Adipose tissue (tissue), 3 donors: ENCODE data around the gene CROCC2. TPM values are rescaled to one million over a fixed set of nuclear protein-coding genes. Genes with fewer than 3 reads are reported as not detected.

Source experiments
- H3K27ac ChIP-seq: one replicate; pipeline ENCODE4 v1.5.1; 2013; ENCODE audit warnings: low read depth, low read length
- WGBS, 3 donors: extraction: QIAGEN DNeasy Blood & Tissue Kit; methylation state at CpG; one replicate each; pipeline ENCODE4 v1.1.7; 2013; 5-methylcytosine and 5-hydroxymethylcytosine counted together
- polyA plus RNA-seq, 3 donors: library from polyadenylated mRNA; stranded (reverse); fragments of 200-250 nt; gene quantifications; one replicate each; pipeline ENCODE4 v1.2.3, GENCODE V29; 2013
- donor health status: healthy with polysubstance abuse.
- donor health status: Bipolar disorder and iron deficiency.
- donor health status: healthy.

The CROCC2 gene
- polyA plus RNA-seq, 3 donors, result 0.01 to 1.3 (median 0.02) TPM

DNA sequence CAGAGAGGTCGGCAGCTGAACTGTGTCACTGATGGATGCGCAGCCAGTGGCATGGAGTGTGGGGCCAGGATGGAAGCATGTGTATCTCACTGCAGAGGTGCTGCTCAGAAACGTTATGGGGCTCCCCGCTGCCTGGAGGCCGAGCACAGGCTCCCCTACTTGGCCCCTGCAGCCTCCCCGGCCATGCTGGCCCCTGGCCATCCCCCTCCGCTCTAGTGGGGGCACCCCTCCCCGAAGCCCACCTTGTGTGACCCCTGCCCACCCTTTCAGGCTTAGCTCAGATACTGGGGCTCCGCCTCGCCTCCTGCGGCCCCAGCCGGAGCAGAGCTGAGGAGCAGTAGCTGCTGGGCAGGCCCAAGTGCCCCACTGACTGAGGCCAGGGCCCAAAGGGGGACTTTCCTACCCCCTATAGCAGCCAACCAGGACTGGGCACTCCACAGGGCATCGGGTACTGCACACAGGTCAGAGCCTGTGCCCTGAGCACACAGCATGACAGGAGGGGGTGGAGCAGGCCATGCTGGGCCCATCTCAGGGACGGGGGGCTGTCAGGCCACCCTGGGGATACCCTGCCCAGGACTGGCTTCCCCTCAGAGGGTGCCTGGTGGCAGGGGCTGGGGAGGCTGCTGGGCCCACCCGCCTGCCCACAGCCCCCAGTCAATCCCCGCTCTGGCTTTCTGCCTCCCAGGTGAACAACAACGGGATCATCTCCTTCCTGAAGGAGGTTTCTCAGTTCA lies 123.6 kb downstream of the CROCC2 start:
- WGBS, 3 donors, result 91 to 93% (median 92%) methylated on average over 16 to 17 of the region's 17 CpGs

DNA sequence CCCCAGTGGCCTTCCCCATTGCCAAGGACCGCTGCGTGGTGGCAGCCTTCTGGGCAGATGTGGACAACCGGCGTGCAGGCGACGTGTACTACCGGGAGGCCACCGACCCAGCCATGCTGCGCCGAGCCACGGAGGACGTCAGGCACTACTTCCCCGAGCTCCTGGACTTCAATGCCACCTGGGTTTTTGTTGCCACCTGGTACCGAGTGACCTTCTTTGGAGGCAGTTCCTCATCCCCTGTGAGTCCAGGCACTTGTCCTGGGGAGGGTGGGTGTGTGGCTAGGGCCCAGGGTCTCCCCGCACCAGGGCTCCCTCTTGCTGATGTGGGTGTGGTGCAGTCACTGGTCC lies 124.2 kb downstream of the CROCC2 start:
- no peak overlapping the region for H3K27ac ChIP-seq
- WGBS, 3 donors, result 96 to 97% (median 97%) methylated on average over 15 of the region's 15 CpGs

More for the DNA sequence above, 123.6 kb downstream of the CROCC2 start:
- no peak overlapping the region for H3K27ac ChIP-seq

DNA sequence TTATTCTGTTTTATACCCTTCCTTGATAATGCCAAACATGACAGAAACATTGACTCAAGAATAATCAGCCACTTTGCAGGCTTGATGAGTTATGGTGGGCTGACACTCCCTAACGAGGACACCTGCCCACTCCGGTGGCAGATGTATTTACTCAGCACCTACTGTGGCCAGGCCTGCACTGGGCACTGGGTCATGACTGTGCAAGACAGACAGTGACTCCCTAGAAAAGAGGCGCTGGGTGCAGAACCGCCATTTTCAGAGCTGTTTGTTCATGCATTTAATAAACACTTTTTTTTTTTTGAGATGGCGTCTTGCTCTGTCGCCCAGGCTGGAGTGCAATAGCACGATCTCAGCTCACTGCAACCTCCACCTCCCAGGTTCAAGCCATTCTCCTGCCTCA lies 124.7 kb downstream of the CROCC2 start:
- 91 to 95% (median 94%) methylated on average over 7 of the region's 7 CpGs for WGBS, 3 donors
- H3K27ac ChIP-seq, result no peak overlapping the region

DNA sequence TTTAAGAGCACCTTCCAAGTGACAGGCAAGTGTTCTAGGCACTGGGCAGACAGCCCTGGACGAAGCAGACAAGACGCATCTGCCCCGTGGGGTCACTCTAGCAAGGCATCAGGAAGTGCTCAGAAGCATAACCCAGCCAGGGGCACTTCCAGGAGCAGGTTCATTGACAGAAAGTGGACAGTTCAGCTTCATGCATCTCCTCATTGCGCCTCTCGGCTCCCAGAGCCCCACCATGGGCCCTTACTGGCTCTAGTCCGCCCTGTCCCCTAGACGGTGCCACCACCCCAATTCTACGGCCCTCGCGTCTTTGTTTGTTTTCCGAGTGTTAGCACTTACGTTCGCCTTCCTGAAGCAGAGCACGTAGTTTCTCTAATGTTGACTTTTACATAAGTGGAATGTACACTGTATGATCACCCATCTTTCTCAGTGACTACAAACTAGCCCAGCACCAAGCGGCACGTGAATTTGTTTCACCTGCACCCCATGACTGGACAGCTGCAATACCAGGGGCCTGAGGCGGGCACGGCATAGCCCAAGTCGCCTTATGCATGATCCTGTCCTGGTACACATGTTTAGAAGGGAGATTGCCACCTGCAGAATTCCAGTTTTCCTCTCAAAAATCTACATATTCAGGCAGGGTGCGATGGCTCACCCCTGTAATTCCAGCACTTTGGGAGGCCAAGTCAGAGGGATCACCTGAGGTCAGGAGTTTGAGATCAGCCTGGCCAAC lies 125.5 kb downstream of the CROCC2 start:
- WGBS, 3 donors, result 89 to 95% (median 92%) methylated on average over 20 of the region's 20 CpGs
- no peak overlapping the region for H3K27ac ChIP-seq

DNA sequence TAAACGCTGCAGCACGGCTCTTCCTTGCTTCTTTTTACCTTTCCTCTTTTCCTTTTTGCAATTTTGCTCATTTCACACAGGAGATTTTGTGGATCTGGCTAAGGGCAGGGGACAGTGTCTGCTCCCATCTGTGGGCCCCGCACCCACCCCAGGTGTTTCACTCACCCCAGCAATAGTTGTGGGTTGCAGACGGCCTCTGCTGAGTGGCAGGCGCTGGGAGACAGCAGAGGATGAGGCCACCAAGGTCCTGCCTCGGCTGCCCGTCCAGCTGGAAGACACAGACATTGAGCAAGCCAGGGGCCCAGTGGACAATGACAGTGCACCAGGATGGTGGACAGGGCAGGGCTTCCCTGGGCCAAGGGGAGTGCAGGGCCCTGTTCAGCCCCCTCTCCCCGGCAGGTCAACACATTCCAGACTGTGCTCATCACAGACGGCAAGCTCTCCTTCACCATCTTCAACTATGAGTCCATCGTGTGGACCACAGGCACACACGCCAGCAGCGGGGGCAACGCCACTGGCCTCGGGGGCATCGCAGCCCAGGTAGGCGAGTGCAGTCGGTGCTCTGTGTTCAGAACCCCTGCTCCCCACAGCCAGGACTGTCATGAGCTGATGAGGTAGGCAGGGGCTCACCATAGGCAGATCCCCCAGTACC lies 127.3 kb downstream of the CROCC2 start:
- WGBS, 3 donors, result 87 to 92% (median 92%) methylated on average over 17 of the region's 17 CpGs
- H3K27ac ChIP-seq, result no peak overlapping the region

DNA sequence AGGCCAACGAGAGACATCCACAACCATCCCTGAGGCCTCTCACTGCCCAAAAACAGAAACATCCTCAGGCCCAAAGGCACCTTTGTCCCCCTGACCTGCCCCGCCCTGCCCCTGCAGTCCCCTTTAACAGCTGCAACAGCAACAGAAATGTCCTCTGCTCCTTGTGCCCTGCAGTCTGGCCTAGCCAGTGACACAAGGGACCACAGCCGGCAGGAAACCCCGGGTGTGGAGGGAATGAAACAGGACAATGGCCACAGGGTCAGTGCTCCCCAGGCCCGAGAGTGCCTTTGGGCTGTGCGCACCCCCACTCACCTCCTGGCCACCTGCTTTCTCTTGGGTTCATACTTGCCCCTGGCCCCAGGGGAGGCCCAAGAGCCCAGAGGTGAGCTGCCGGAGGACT lies 127.9 kb downstream of the CROCC2 start:
- 87 to 89% (median 88%) methylated on average over 7 of the region's 7 CpGs for WGBS, 3 donors
- H3K27ac ChIP-seq, result no peak overlapping the region

DNA sequence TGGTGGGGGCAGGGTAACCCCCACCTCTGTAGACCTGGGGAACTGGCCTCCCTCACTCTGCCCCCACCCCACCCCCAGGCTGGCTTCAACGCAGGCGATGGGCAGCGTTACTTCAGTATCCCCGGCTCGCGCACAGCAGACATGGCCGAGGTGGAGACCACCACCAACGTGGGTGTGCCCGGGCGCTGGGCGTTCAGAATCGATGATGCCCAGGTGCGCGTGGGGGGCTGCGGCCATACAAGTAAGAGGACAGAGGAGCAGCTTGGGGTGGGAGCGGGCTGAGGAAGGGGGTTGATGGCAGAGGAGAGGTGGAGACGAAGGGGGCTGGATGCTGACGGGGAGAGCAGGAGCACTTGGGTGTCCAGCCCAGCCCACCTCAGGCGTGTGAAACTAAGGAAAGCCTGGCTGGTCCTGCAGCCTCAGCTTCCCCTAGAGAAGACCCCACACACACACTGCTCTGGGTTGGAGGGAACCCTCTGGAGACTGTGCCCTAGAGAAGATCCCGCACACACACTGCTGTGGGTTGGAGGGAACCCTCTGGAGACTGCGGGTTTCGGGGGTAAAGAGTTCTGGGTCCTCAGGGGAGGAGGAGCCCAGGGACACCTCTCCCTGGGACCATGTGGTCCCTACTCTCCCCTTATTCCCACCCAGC lies 128.5 kb downstream of the CROCC2 start:
- WGBS, 3 donors, result 90 to 96% (median 93%) methylated on average over 22 of the region's 22 CpGs
- no peak overlapping the region for H3K27ac ChIP-seq

DNA sequence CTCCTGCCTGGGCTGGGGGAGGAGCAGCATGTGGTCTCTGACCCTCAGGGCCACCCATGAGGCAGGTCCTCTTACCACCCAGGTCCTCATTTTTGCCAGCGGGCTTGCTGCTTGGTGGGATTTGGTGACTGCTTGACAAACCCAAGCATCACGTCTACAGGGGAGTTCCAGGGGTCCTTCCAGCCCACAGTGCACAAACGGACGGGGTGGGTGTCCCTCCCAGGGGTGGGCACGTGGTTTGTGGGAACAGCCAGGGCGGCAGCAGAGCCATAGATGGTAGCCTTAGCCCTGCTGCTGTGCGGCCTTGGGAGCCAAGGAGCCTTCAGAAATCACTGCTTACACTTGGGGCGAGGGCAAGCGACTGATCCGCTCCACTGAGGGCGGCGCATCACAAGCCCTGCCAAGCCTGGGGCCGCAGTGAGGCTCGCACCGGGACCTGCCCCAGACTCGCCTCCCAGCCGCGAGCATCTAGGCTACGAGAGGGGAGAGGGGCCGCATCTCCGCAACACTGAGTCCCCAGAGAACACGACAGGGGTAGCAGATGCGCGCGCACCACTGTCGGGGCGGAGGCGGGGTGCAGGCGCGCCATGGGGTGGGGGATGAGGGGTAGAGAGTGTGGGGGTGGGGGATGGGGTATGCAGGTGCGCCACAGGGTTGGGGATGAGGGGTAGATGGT lies 129.1 kb downstream of the CROCC2 start:
- WGBS, 3 donors, result 34 to 72% (median 71%) methylated on average over 28 to 31 of the region's 31 CpGs
- H3K27ac ChIP-seq, result no peak overlapping the region

DNA sequence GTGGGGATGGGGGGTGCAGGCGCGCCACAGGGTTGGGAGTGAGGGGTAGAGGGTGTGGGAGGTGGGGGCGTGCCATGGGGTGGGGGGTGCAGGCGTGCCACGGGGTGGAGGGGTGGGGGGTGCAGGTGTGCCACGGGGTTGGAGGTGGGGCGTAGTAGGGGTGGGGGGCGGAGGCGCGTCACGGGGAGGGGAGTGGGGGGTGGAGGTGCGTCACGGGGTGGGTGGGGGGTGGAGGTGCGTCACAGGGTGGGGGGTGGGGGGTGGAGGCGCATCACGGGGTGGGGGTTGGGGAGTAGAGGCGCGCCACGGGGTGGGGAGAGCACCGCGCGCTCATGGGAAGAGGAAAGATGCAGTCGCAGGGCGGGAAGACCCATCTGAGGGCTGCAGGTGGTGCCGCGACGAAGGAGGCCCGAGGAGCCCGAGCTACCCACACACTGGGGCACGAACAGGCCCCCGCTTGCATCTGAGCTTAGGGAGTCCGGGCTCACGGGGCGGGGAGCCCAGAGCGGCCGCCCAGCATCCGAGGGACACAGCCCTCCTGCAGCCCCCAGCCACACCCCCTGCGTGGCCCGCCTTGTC lies 129.8 kb downstream of the CROCC2 start:
- no peak overlapping the region for H3K27ac ChIP-seq
- 12 to 39% (median 24%) methylated on average over 12 to 37 of the region's 39 CpGs for WGBS, 3 donors

DNA sequence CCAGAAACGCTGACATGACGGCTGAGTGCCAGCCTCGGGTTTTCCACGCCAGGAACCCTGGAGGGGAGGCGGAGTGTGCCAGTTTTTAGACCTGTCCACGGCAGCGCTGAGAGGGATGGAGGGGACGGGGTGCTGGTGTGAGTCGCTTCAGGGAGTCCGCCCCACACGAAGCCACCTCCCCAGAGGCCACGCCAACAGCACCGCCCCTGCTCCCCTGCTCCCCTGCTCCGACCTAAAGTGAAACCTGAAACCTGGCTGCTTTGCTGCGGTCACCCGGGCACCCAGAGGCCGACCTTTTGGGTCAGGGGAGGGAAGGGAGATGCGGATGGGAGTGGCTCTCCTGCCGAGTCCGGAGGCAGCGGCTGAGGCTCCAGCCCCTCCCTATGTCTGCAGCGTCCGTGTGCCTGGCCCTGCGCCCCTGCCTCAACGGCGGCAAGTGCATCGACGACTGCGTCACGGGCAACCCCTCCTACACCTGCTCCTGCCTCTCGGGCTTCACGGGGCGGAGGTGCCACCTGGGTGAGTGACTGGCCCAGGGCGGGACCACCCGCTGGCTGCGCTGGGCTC lies 130.3 kb downstream of the CROCC2 start:
- 13 to 59% (median 44%) methylated on average over 36 of the region's 36 CpGs for WGBS, 3 donors
- H3K27ac ChIP-seq, result no peak overlapping the region

DNA sequence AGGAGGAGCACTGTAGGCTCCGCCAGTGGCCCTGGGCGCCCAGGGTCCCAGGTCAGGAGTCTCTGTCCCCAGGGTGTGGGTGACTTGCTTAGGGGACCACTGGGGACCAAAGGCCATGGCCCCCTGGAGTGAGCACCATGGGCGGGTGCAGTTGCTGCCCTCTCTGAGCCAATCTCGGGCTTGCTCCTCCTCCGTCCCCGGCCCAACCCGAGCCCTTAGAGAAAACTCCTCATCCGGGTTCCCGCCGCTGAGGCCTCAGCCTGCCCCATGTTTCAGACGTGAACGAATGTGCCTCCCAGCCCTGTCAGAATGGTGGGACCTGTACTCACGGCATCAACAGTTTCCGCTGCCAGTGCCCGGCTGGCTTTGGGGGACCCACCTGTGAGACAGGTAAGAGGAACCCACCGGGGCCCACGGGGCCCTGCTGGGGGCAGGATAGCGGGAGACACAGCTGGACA lies 130.9 kb downstream of the CROCC2 start:
- no peak overlapping the region for H3K27ac ChIP-seq
- 80 to 88% (median 87%) methylated on average over 16 to 18 of the region's 18 CpGs for WGBS, 3 donors

DNA sequence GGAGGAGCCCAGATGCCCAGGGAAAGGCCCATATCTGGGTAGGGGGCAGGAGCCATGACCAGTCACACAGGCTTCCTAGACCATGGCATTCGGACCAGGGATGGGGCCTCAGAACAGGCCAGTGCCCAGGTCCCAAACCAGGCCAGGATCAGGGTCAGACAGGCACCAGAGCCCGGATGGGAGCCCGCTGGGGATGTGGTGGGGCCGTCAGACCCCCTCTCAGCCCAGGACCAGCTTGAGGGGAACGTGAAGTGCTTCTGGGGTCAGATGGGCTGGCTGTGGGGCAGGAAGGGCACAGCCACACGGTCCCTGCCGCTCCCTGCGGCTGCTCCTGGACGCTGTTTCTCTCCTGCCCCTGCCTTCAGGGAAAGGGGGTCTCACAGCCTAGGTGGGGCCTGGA lies 131.4 kb downstream of the CROCC2 start:
- WGBS, 3 donors, result 89 to 96% (median 96%) methylated on average over 9 of the region's 9 CpGs
- no peak overlapping the region for H3K27ac ChIP-seq

DNA sequence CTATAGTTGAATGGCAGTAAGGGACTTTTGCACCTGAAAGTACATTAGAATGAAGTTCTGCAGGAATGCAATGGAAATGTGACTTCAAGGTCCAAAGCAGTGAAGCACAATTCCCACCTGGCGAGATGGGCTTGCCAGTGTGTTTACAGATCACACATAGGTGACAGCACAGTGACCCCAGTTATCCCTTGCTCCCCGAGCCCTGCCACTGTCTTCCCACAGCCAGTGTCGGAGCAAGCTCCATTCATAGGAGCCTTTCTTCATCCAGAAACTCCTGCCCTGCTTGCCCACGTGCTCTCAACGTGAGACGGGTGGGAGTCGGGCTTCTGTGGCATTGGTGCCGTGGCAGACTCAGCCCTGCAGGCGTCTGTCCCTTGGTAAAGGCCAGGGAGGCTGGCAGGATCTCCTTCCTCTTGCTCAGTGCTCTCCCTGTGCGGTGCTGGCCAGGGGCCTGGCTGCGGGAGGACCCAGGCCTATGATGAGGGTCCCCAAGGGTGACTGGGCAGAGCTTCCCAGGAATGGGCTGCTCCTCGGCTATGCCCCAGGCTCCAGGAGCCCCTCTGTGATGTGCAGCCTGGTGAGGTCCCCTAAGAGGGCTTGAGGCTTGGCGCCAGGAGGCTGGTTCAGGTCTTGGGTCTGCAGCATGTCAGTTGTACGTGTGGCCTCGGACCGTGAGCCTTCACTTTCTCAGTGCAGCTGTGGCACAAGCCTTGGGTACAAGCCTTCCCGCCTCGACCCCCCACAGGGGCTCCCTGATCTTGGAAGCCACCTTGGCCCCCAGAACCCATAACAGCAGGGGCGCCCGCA lies 132.4 kb downstream of the CROCC2 start:
- H3K27ac ChIP-seq, result no peak overlapping the region
- WGBS, 3 donors, result 91 to 95% (median 93%) methylated on average over 19 to 20 of the region's 20 CpGs

DNA sequence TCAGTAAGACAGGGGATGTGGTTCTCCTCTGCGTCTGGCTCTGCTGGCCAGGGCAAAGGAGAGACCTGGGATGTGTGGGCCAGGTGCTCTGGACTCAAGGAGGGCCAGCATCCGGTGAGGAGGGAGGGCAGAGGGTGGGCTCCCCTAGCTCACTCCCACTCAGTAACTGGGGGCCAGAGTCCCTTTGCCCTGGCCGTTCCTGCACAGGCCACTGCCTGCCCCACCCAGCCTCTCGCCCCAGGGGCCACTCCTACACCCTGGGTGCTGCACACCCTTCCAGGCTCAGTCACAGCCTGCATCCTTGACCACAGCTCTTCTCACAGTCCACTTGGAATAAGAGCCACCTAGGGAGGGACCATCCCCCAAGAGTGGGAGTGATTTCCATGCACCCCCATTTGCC lies 133.3 kb downstream of the CROCC2 start:
- 94 to 96% (median 95%) methylated on average over 4 of the region's 4 CpGs for WGBS, 3 donors
- H3K27ac ChIP-seq, result no peak overlapping the region

DNA sequence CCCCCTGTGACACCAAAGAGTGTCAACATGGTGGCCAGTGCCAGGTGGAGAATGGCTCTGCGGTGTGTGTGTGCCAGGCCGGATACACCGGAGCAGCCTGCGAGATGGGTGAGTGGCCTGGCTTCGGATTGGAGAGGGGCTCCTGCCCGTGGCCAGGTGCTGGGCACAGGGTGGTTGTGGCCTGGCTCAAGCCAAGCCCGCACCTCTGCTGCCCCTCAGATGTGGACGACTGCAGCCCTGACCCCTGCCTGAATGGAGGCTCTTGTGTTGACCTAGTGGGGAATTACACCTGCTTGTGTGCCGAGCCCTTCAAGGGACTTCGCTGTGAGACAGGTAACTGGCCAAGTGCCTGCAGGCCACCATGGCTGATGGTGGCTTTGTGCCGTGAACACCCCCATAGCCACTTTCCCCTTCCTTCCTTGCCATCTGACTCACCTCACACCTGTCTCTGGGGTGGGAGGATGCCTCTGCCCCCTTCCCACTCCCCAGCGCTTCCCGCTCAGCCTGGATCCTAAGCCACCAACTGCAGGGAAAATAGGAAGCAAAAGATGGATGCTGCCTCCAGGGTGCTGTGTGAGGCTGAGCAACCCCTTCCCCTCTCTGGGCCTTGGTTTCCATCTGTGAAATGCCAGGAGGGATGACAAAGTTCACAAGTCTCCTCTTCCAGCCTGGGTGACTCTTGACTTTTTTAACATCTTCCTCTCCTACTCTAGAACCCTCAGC lies 134.1 kb downstream of the CROCC2 start:
- H3K27ac ChIP-seq, result no peak overlapping the region
- 93 to 96% (median 94%) methylated on average over 13 of the region's 13 CpGs for WGBS, 3 donors

DNA sequence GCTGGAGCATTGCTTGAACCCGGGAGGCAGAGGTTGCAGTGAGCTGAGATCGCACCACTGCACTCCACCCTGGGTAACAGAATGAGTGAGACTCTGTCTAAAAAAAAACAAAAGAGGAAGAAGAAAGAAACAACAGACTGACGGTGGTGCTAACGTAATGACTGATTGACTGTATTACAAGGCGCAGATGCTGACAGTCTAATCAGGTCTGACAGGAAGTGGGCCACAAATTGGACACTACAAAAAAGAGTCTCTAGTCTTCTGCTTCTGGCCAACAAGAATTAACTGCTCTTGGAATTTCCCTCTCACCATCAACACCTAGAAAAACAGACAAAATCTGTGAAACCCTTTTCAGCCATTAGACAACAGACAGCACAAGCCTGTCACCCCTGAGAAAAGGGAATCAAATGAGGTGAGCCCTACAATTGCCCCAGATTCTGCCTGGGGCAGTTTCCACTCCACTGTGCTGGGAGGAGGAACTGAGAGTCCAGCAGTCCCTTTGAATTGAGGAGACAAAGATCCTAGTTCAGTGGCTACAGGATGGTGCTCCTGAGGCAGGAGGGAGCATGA lies 135.5 kb downstream of the CROCC2 start:
- 58 to 87% (median 75%) methylated on average over 5 of the region's 5 CpGs for WGBS, 3 donors
- H3K27ac ChIP-seq, result no peak overlapping the region
